Measurements from ENCODE around the gene COL28A1.

Gene COL28A1

GRCh38 chr7:7516662-7517061 is 19.0 kb downstream of the COL28A1 start:
- TF ChIP-seq, protein P1, sequence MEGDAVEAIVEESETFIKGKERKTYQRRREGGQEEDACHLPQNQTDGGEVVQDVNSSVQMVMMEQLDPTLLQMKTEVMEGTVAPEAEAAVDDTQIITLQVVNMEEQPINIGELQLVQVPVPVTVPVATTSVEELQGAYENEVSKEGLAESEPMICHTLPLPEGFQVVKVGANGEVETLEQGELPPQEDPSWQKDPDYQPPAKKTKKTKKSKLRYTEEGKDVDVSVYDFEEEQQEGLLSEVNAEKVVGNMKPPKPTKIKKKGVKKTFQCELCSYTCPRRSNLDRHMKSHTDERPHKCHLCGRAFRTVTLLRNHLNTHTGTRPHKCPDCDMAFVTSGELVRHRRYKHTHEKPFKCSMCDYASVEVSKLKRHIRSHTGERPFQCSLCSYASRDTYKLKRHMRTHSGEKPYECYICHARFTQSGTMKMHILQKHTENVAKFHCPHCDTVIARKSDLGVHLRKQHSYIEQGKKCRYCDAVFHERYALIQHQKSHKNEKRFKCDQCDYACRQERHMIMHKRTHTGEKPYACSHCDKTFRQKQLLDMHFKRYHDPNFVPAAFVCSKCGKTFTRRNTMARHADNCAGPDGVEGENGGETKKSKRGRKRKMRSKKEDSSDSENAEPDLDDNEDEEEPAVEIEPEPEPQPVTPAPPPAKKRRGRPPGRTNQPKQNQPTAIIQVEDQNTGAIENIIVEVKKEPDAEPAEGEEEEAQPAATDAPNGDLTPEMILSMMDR (IDR thresholded peaks at IDR 0.05; ENCODE audit: insufficient read depth, low read length, poor library complexity, severe bottlenecking), result no peak
- no peaks in the 10 kb centered on the region for H3K36me3 ChIP-seq (ENCODE audit: control insufficient read depth, insufficient read depth, low read length)

GRCh38 chr7:7516156-7516555 is 19.5 kb downstream of the COL28A1 start:
- no peaks in the 10 kb centered on the region for H3K27me3 ChIP-seq (replicated peaks; ENCODE audit: control insufficient read depth, insufficient read depth, low read length)
- no peak for DNase-seq (ENCODE audit: extremely low read depth, insufficient read length)
- H3K36me3 ChIP-seq (ENCODE audit: control insufficient read depth, insufficient read depth, low read length), result no peaks in the 10 kb centered on the region
- TF ChIP-seq, protein P1 (IDR thresholded peaks at IDR 0.05; ENCODE audit: insufficient read depth, low read length, poor library complexity, severe bottlenecking), result no peak
- no peak overlapping the region for H3K4me3 ChIP-seq (replicated peaks; ENCODE audit: low read depth, low read length)

More at GRCh38 chr7:7516662-7517061, 19.0 kb downstream of the COL28A1 start:
- no peaks in the 10 kb centered on the region for H3K27me3 ChIP-seq (replicated peaks; ENCODE audit: control insufficient read depth, insufficient read depth, low read length)
- H3K4me3 ChIP-seq (replicated peaks; ENCODE audit: low read depth, low read length), result no peak overlapping the region
- DNase-seq (ENCODE audit: extremely low read depth, insufficient read length), result no peak

- H3K27me3 ChIP-seq (replicated peaks; ENCODE audit: control insufficient read depth, insufficient read depth, low read length), result no peaks in the 10 kb centered on the region
- H3K4me3 ChIP-seq (replicated peaks; ENCODE audit: low read depth, low read length), result no peak overlapping the region
- TF ChIP-seq, protein P1 (IDR thresholded peaks at IDR 0.05; ENCODE audit: insufficient read depth, low read length, poor library complexity, severe bottlenecking), result no peak
- no peak for DNase-seq (ENCODE audit: extremely low read depth, insufficient read length)
- H3K36me3 ChIP-seq (ENCODE audit: control insufficient read depth, insufficient read depth, low read length), result no peaks in the 10 kb centered on the region
Observed at GRCh38 chr7:7512861-7513597, 22.6 kb downstream of the COL28A1 start.

DNA sequence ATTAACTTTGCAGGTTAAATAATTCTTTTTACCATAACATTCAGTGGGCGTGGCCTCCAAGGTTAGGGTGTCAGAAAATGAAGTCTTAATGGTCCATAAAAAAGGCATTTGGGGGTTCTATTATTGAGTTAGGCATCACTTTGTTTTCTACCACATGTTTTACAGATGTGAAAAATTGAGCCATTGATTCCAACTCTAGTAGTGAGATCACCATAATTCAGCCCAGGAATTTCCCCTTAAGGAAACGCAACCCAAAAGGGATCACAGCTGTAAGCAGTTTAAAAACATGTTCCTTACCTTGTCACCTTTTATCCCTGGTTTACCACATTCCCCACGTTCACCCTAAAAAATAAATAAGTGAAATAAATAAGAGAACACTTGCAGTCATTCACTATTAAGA is 24.9 kb downstream of the COL28A1 start:
- TF ChIP-seq, protein P1 (IDR thresholded peaks at IDR 0.05; ENCODE audit: insufficient read depth, low read length, poor library complexity, severe bottlenecking), result no peak
- DNase-seq (ENCODE audit: extremely low read depth, insufficient read length), result no peak
- no peak overlapping the region for H3K4me3 ChIP-seq (replicated peaks; ENCODE audit: low read depth, low read length)
- H3K36me3 ChIP-seq (ENCODE audit: control insufficient read depth, insufficient read depth, low read length), result no peaks in the 10 kb centered on the region
- H3K27me3 ChIP-seq (replicated peaks; ENCODE audit: control insufficient read depth, insufficient read depth, low read length), result no peaks in the 10 kb centered on the region

DNA sequence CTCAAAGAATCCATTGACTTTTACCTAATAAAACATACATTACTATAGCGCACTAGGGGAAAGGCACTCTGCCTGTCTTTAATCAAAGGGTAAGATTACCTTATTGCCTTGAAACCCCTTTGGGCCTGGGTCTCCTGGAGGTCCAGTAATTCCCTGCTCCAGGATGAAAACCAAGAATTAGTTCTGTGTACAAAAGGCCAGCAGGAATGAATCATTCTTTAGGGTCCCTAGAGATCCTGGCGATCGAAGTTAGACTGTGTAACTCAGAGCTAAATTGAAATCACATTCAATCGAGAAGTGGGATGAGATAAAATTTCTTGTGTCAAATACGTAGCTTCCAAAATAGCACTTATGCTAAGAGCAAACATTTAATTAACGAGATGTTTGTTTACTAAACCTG is 29.8 kb downstream of the COL28A1 start:
- no peak overlapping the region for H3K4me3 ChIP-seq (replicated peaks; ENCODE audit: low read depth, low read length)
- H3K36me3 ChIP-seq (ENCODE audit: control insufficient read depth, insufficient read depth, low read length), result no peaks in the 10 kb centered on the region
- no peaks in the 10 kb centered on the region; the same call in 1 of the 2 replicates for H3K27me3 ChIP-seq (replicated peaks; ENCODE audit: control insufficient read depth, insufficient read depth, low read length)
- no peak for DNase-seq (ENCODE audit: extremely low read depth, insufficient read length)
- TF ChIP-seq, protein P1 (IDR thresholded peaks at IDR 0.05; ENCODE audit: insufficient read depth, low read length, poor library complexity, severe bottlenecking), result no peak

All from GM06990 (cell line).